Keratinocyte (primary cell): ENCODE measurements around the gene NFIL3. TPM values are rescaled to one million over a fixed set of nuclear protein-coding genes. Genes with fewer than 3 reads are reported as not detected.
"Not testable (repeated sequence)": the region's sequence is repeated elsewhere in the genome, so short reads cannot be mapped to it uniquely, and the experiment has no call there.

Experiments
- DNase-seq: peaks from one replicate; pipeline ENCODE4 v3.0.0-alpha.2; 2011; ENCODE audit warnings: low read depth, missing footprints, low spot score
- FAIRE-seq: peaks from 2 replicates; lab custom pipeline; 2011; peaks lifted over from hg19 to GRCh38; lab: Jason Lieb, UNC
- H2AFZ ChIP-seq: 2 replicates; pipeline ENCODE4 v1.6.0; 2012; ENCODE audit warnings: low read length, control low read depth, inconsistent platforms; ENCODE audit not compliant: control insufficient read depth
- H3K27ac ChIP-seq: 2 replicates; pipeline ENCODE4 v1.5.1; 2011; ENCODE audit warnings: low read length; ENCODE audit not compliant: control insufficient read depth, insufficient read depth
- H3K27me3 ChIP-seq: 3 replicates; pipeline ENCODE4 v1.6.0; 2011; ENCODE audit warnings: low read length; ENCODE audit not compliant: control insufficient read depth, insufficient read depth; ENCODE audit errors: extremely low read depth
- H3K36me3 ChIP-seq, 2 experiments: 2 replicates in 1 of 2; 3 replicates in 1 of 2; pipeline ENCODE4 v1.5.1; 2011; ENCODE audit warnings: low read length in 2 of 2, mild to moderate bottlenecking in 1 of 2; ENCODE audit not compliant: control insufficient read depth in 2 of 2, insufficient read depth in 2 of 2; ENCODE audit errors: extremely low read depth in 1 of 2
- H3K4me1 ChIP-seq: 3 replicates; pipeline ENCODE4 v1.5.1; 2011; ENCODE audit warnings: low read length; ENCODE audit not compliant: control insufficient read depth, insufficient read depth; ENCODE audit errors: extremely low read depth
- H3K4me2 ChIP-seq: 3 replicates; pipeline ENCODE4 v1.6.0; 2011; ENCODE audit warnings: low read depth, low read length; ENCODE audit not compliant: control insufficient read depth, insufficient read depth; ENCODE audit errors: extremely low read depth
- H3K4me3 ChIP-seq, 3 experiments: fragments of 200-600 bp in 1 of 3; sonication (generic) in 1 of 3; 2 replicates in 2 of 3; 3 replicates in 1 of 3; pipeline ENCODE4 v1.5.1; 2011 to 2016; ENCODE audit warnings: low read length in 3 of 3, mild to moderate bottlenecking in 3 of 3, control low read depth in 2 of 3, inconsistent platforms in 1 of 3, low read depth in 1 of 3, mixed read lengths in 1 of 3, mixed run types in 1 of 3, moderate library complexity in 1 of 3; ENCODE audit not compliant: control insufficient read depth in 2 of 3, insufficient read depth in 2 of 3; ENCODE audit errors: extremely low read depth in 1 of 3
- H3K79me2 ChIP-seq: 2 replicates; pipeline ENCODE4 v1.6.0; 2012; ENCODE audit warnings: low read length; ENCODE audit not compliant: control insufficient read depth, insufficient read depth
- H3K9ac ChIP-seq: 3 replicates; pipeline ENCODE4 v1.6.0; 2011; ENCODE audit warnings: low read length; ENCODE audit not compliant: control insufficient read depth, insufficient read depth; ENCODE audit errors: extremely low read depth
- H3K9me1 ChIP-seq: 3 replicates; pipeline ENCODE4 v1.6.0; 2011; ENCODE audit warnings: low read length; ENCODE audit not compliant: control insufficient read depth, insufficient read depth; ENCODE audit errors: extremely low read depth
- H3K9me3 ChIP-seq: 2 replicates; pipeline ENCODE4 v1.5.1; 2012; ENCODE audit warnings: low read depth, low read length; ENCODE audit not compliant: control insufficient read depth
- H4K20me1 ChIP-seq: 3 replicates; pipeline ENCODE4 v1.6.0; 2011; ENCODE audit warnings: low read length; ENCODE audit not compliant: control insufficient read depth, insufficient read depth; ENCODE audit errors: extremely low read depth
- EZH2 ChIP-seq: IDR thresholded peaks from one replicate; pipeline ENCODE4 v1.6.1; 2012; ENCODE audit warnings: inconsistent platforms, mild to moderate bottlenecking, low read length, moderate library complexity
- dilution Hi-C: fragments of 300-500 bp; cut with MboI; formaldehyde crosslinking; loops from one replicate; pipeline ENCODE4 v1.7.0; 2020; ENCODE audit warnings: low sequenced_read_pairs; ENCODE audit not compliant: extremely low pct_ligation_motif_present
- polyA plus RNA-seq, 5 experiments: library from polyadenylated mRNA; depleted of rRNA in 3 of 5; stranded (reverse) in 3 of 5; stranded (forward) in 1 of 5; unstranded in 1 of 5; fragments of >200 nt; gene quantifications; 1 replicate in 1 of 5; 2 replicates in 3 of 5; 3 replicates in 1 of 5; pipeline versions ENCODE4 v1.2.1 to v1.2.3, GENCODE V29; 2011 to 2012; ENCODE audit warnings: missing spikeins in 2 of 5, low read depth in 1 of 5, low replicate concordance in 1 of 5
- TF ChIP-seq, protein P1 (sequence below), 3 experiments: IDR thresholded peaks in 1 of 3; conservative IDR thresholded peaks in 1 of 3; optimal IDR thresholded peaks in 1 of 3; 2 replicates in 2 of 3; 3 replicates in 1 of 3; pipeline versions ENCODE3 to v1.5.1; 2011; ENCODE audit warnings: low read length in 3 of 3, mild to moderate bottlenecking in 3 of 3, moderate library complexity in 2 of 3, control low read depth in 1 of 3, inconsistent platforms in 1 of 3; ENCODE audit not compliant: insufficient read depth in 2 of 3; ENCODE audit errors: extremely low read depth in 1 of 3

NFIL3 gene
- polyA plus RNA-seq, 1 donor (not counting 4 experiments of a cell fraction or from before 2014, with no cell fraction given), result 9.3 TPM

DNA sequence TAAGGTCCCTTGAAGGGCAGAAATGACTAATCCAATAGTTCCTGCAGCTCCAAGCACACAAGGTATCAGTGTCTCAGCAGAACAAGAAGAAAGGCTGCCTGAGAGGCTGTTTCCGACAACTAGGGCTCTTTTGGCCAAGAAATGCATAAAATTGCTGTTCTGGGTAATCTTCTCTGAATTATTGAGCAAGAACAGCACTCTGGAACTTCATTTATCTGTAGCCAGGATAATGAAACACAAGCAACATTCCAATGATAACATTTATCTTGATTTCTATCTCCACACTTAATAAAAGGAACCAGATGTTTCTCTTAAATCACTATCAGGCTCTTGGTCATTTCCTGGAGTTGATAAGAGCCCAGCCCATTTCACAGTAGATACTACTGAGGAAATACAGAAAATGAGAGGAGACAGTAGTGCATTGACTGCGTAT, 44.9 kb downstream of the NFIL3 start:
- Histone ChIP-seq H3K9ac (no peak overlapping the region), H3K4me2 (no peak overlapping the region), H3K36me3 (no peaks in the 10 kb centered on the region), H3K27ac (no peak overlapping the region), H3K9me3 (no peaks in the 10 kb centered on the region), H3K4me1 (peaks cover 3% of the 10 kb centered on the region), H3K27me3 (no peaks in the 10 kb centered on the region), H3K79me2 (no peaks in the 10 kb centered on the region), H3K4me3 (no peak overlapping the region), H3K9me1 (no peaks in the 10 kb centered on the region), H2AFZ (no peak overlapping the region), H4K20me1 (no peaks in the 10 kb centered on the region)
- TF ChIP-seq EZH2, result no peak
- TF ChIP-seq, protein P1, sequence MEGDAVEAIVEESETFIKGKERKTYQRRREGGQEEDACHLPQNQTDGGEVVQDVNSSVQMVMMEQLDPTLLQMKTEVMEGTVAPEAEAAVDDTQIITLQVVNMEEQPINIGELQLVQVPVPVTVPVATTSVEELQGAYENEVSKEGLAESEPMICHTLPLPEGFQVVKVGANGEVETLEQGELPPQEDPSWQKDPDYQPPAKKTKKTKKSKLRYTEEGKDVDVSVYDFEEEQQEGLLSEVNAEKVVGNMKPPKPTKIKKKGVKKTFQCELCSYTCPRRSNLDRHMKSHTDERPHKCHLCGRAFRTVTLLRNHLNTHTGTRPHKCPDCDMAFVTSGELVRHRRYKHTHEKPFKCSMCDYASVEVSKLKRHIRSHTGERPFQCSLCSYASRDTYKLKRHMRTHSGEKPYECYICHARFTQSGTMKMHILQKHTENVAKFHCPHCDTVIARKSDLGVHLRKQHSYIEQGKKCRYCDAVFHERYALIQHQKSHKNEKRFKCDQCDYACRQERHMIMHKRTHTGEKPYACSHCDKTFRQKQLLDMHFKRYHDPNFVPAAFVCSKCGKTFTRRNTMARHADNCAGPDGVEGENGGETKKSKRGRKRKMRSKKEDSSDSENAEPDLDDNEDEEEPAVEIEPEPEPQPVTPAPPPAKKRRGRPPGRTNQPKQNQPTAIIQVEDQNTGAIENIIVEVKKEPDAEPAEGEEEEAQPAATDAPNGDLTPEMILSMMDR (optimal IDR thresholded peaks at IDR 0.05 in 1 of 3, IDR thresholded peaks at IDR 0.05 in 1 of 3, conservative IDR thresholded peaks at IDR 0.05 in 1 of 3; ENCODE audit: extremely low read depth in 1 of 3, insufficient read depth in 2 of 3, low read length in 3 of 3), result no peak
- DNase-seq (no peak), FAIRE-seq (no peak)
- dilution Hi-C loops, result no loop called here

DNA sequence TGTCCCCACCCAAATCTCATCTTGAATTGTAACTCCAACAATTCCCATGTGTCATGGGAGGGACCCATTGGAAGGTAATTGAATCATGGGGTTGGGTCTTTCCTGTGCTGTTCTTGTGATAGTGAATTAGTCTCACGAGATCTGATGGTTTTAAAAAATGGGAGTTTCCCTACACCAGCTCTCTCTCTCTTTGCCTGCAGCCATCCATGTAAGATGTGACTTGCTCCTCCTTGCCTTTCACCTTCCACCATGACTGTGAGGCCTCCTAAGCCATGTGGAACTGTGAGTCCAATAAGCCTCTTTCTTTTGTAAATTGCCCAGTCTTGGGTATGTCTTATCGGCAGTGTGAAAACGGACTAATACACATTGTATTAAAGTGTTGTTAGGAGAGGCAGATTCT, 45.6 kb downstream of the NFIL3 start:
- H3K27me3 ChIP-seq, H4K20me1 ChIP-seq, H3K79me2 ChIP-seq, H3K9me1 ChIP-seq, H2AFZ ChIP-seq, H3K36me3 ChIP-seq, H3K27ac ChIP-seq, H3K4me3 ChIP-seq, FAIRE-seq, DNase-seq, H3K9me3 ChIP-seq, H3K9ac ChIP-seq, dilution Hi-C loops, H3K4me1 ChIP-seq, H3K4me2 ChIP-seq: not testable (repeated sequence)

DNA sequence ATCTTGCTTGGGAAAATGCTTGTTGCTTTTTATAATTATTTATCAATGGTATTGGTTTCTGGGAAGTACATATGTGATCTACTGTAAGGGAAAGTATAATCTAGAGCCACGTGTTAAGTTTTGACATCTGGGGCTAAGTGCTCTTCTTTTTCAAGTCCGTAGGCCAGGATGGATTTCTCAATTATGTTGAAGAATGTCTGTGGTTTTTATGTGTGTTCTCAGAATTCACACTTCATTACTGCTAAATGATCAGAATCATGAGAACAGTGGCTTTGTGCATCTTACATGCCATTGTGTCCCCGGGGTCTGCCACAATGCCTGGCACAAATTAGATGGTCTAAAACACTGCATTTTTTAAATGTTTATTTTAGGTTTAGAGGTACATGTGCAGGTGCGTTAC, 47.4 kb downstream of the NFIL3 start:
- no peak overlapping the region for H3K4me3 ChIP-seq
- TF ChIP-seq, protein P1 (optimal IDR thresholded peaks at IDR 0.05 in 1 of 3, IDR thresholded peaks at IDR 0.05 in 1 of 3, conservative IDR thresholded peaks at IDR 0.05 in 1 of 3; ENCODE audit: extremely low read depth in 1 of 3, insufficient read depth in 2 of 3, low read length in 3 of 3), result no peak
- TF ChIP-seq EZH2, result no peak
- no peak overlapping the region for H3K27ac ChIP-seq
- H3K36me3 ChIP-seq, result no peaks in the 10 kb centered on the region
- no peaks in the 10 kb centered on the region for H3K79me2 ChIP-seq
- DNase-seq (no peak), FAIRE-seq (no peak)
- H3K9ac ChIP-seq, result no peak overlapping the region
- no peaks in the 10 kb centered on the region for H3K9me1 ChIP-seq
- no peaks in the 10 kb centered on the region for H3K9me3 ChIP-seq
- no peak overlapping the region for H2AFZ ChIP-seq
- no peaks in the 10 kb centered on the region for H3K27me3 ChIP-seq
- H4K20me1 ChIP-seq, result no peaks in the 10 kb centered on the region
- dilution Hi-C loops, result no loop called here
- H3K4me1 ChIP-seq, result peaks cover 3% of the 10 kb centered on the region
- H3K4me2 ChIP-seq, result no peak overlapping the region
